Measurements from ENCODE around the gene PSMD11. TPM values are rescaled to one million over a fixed set of nuclear protein-coding genes. Genes with fewer than 3 reads are reported as not detected.
"Not testable (repeated sequence)": the region's sequence is repeated elsewhere in the genome, so short reads cannot be mapped to it uniquely, and the experiment has no call there.

PSMD11 gene
- total RNA-seq, 1 donor from 2014 or later, result 109 TPM

GRCh38 chr17:32520104-32520701, 75.9 kb downstream of the PSMD11 start:
- H3K4me3 Mint-ChIP-seq, result peak overlapping the region; percentile 90
- no peaks in the 10 kb centered on the region for H3K9me3 Mint-ChIP-seq
- peak overlapping the region; percentile 87 for H3K27ac Mint-ChIP-seq
- H3K27me3 Mint-ChIP-seq, result peaks cover 3% of the 10 kb centered on the region
- no peak for DNase-seq (ENCODE audit: extremely low spot score, unreplicated experiment)
- H3K36me3 Mint-ChIP-seq, result no peaks in the 10 kb centered on the region
- TF ChIP-seq, protein P1, sequence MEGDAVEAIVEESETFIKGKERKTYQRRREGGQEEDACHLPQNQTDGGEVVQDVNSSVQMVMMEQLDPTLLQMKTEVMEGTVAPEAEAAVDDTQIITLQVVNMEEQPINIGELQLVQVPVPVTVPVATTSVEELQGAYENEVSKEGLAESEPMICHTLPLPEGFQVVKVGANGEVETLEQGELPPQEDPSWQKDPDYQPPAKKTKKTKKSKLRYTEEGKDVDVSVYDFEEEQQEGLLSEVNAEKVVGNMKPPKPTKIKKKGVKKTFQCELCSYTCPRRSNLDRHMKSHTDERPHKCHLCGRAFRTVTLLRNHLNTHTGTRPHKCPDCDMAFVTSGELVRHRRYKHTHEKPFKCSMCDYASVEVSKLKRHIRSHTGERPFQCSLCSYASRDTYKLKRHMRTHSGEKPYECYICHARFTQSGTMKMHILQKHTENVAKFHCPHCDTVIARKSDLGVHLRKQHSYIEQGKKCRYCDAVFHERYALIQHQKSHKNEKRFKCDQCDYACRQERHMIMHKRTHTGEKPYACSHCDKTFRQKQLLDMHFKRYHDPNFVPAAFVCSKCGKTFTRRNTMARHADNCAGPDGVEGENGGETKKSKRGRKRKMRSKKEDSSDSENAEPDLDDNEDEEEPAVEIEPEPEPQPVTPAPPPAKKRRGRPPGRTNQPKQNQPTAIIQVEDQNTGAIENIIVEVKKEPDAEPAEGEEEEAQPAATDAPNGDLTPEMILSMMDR (conservative IDR thresholded peaks at IDR 0.05), result no peak
- peaks cover 48% of the 10 kb centered on the region for H3K4me1 Mint-ChIP-seq (ENCODE audit: unreplicated experiment)

- Mint-ChIP-seq H3K27me3 (peaks cover 3% of the 10 kb centered on the region), H3K9me3 (no peaks in the 10 kb centered on the region), H3K27ac (peak overlapping the region; percentile 87), H3K36me3 (no peaks in the 10 kb centered on the region), H3K4me1 (ENCODE audit: unreplicated experiment) (peaks cover 50% of the 10 kb centered on the region), H3K4me3 (peak overlapping the region; percentile 90)
- TF ChIP-seq, protein P1 (conservative IDR thresholded peaks at IDR 0.05), result no peak
- DNase-seq (ENCODE audit: extremely low spot score, unreplicated experiment), result no peak
Measured at GRCh38 chr17:32520737-32521404, 76.6 kb downstream of the PSMD11 start.

DNA sequence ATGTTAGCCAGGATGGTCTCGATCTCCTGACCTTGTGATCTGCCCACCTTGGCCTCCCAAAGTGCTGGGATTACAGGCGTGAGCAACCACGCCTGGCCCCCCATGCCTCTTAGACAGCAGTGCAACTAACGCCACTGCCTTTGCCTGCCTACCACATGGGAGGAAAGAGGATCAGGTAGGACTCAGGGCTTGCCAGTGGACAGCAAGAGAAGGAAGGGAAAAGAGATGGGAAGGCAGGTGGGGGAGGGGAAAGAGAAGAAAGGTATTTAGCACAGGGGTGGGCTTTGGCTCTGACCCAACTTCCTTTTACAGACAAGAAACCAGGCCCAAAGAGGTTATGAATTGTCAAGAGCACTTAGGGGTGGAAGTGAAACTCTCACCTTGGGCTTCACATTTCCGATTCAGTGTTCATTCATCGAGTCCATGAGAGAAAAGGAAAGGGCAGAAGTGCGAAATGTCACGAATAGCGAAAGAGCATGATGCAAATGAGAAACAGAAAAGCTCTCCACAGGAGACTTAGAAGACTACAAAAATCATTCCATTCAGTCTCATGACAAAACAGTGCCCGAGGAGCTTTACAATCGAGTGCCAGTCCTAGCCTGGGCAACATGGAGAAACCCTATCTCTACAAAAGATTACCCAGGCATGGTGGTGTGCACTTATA, 78.8 kb downstream of the PSMD11 start:
- no peaks in the 10 kb centered on the region for H3K9me3 Mint-ChIP-seq
- TF ChIP-seq, protein P1 (conservative IDR thresholded peaks at IDR 0.05), result no peak
- H3K27ac Mint-ChIP-seq, result no peak overlapping the region
- H3K36me3 Mint-ChIP-seq, result no peaks in the 10 kb centered on the region
- no peak for DNase-seq (ENCODE audit: extremely low spot score, unreplicated experiment)
- H3K4me1 Mint-ChIP-seq (ENCODE audit: unreplicated experiment), result peaks cover 35% of the 10 kb centered on the region
- peaks cover 3% of the 10 kb centered on the region for H3K27me3 Mint-ChIP-seq
- H3K4me3 Mint-ChIP-seq, result no peak overlapping the region

DNA sequence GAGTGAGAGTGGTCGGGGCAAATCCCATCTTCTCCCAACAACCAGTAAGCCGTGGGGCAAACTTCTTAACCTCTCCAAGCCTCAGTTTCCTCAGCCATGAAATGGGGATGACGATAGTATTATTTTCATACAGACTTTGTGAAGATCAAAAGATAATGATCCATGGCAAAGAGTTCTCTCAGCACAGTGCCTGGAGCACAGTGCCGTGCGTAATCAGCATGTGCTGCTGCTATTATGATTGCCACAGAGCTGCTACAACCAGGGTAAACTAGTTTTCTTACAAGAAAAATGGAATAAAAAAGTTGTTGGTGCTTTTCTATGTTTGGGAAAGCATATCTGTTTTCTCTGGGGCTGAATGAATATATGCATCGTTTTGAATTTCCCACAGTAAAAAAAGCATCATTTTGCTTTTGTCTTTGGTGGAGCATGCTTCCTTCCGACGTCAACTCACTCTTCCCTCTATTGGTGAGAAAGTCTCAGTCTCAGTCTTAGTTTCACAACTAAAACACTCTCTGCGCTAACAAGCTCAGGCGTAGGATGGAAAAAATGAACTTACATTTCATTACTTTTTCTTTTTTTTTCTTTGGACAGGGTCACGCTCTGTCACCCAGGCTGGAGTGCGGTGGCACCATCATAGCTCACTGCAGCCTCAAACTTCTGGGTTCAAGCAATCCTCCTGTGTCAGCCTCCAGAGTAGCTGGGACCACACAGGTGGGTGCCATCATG, 79.7 kb downstream of the PSMD11 start:
- Mint-ChIP-seq H3K27ac (no peak overlapping the region), H3K27me3 (peaks cover 3% of the 10 kb centered on the region), H3K36me3 (no peaks in the 10 kb centered on the region), H3K9me3 (no peaks in the 10 kb centered on the region), H3K4me3 (no peak overlapping the region), H3K4me1 (ENCODE audit: unreplicated experiment) (peaks cover 32% of the 10 kb centered on the region)
- DNase-seq (ENCODE audit: extremely low spot score, unreplicated experiment), result no peak
- TF ChIP-seq, protein P1 (conservative IDR thresholded peaks at IDR 0.05), result no peak

- not testable (repeated sequence) for H3K36me3 Mint-ChIP-seq; H3K4me3 Mint-ChIP-seq; H3K9me3 Mint-ChIP-seq; DNase-seq (ENCODE audit: extremely low spot score, unreplicated experiment); H3K27ac Mint-ChIP-seq; H3K27me3 Mint-ChIP-seq
- H3K4me1 Mint-ChIP-seq (ENCODE audit: unreplicated experiment), result peaks cover 31% of the 10 kb centered on the region
Measured at GRCh38 chr17:32524553-32524880, 80.2 kb downstream of the PSMD11 start.
